Testis (tissue), 5 donors: ENCODE measurements around the gene RAB12. TPM values are rescaled to one million over a fixed set of nuclear protein-coding genes. Genes with fewer than 3 reads are reported as not detected.
A peak's percentile ranks its signal among the peaks of the same experiment; 100 is the strongest.

Source experiments
- DNase-seq: peaks from one replicate; pipeline ENCODE4 v3.0.0-alpha.2; 2019
- H3K27ac ChIP-seq, 2 donors: fragments of 200-600 bp; sonication (generic); one replicate each; pipeline ENCODE4 v1.5.1; 2019
- H3K27me3 ChIP-seq: fragments of 200-600 bp; sonication (generic); one replicate; pipeline ENCODE4 v1.5.1; 2019
- H3K36me3 ChIP-seq: fragments of 200-600 bp; sonication (generic); one replicate; pipeline ENCODE4 v1.5.1; 2017; ENCODE audit warnings: low read depth; ENCODE audit errors: missing control alignments
- H3K4me1 ChIP-seq: fragments of 200-600 bp; sonication (generic); one replicate; pipeline ENCODE4 v1.5.1; 2019
- H3K4me3 ChIP-seq, 2 donors: fragments of 200-600 bp; sonication (generic); one replicate each; pipeline ENCODE4 v1.5.1; 2017 to 2019
- H3K9me3 ChIP-seq: fragments of 200-600 bp; sonication (generic); one replicate; pipeline ENCODE4 v1.5.1; 2017
- POLR2A ChIP-seq: fragments of 450-650 bp; IDR thresholded peaks from one replicate; pipeline ENCODE4 v1.6.1; 2017; ENCODE audit warnings: antibody characterized with exemption, mild to moderate bottlenecking, moderate library complexity
- WGBS, 2 donors: methylation state at CpG; one replicate each; pipeline ENCODE4 v1.1.5; 2018; 5-methylcytosine and 5-hydroxymethylcytosine counted together
- intact Hi-C: fragments of 100-400 bp; cut with DNase I; formaldehyde crosslinking; loops from one replicate; pipeline ENCODE4 v1.15.1; 2023; ENCODE audit warnings: low total_unique reads
- long read RNA-seq, 2 donors: transcript quantifications; one replicate each; lab custom pipeline, GENCODE V29; 2026
- polyA plus RNA-seq: library from polyadenylated mRNA; stranded (reverse); fragments of 350-450 nt; fragmentation: Illumina TruSeq; extraction: RNeasy Lipid Tissue Mini Kit (QIAGEN cat#74804); gene quantifications from one replicate; pipeline ENCODE4 v1.2.3, GENCODE V29; 2014; ENCODE audit warnings: low read depth, low replicate concordance; ENCODE audit not compliant: insufficient read depth
- total RNA-seq, 2 donors: library from RNA; depleted of rRNA; stranded (reverse); fragments of >200 nt; gene quantifications; one replicate each; pipeline ENCODE4 v1.2.3, GENCODE V29; 2016
- TF ChIP-seq, protein P1 (sequence below), 3 experiments: fragments of 450-650 bp in 2 of 3; fragments of 200-600 bp in 1 of 3; sonication (generic) in 1 of 3; IDR thresholded peaks; one replicate each; pipeline ENCODE4 v1.5.1; 2016 to 2019; ENCODE audit warnings: antibody characterized with exemption in 3 of 3, mild to moderate bottlenecking in 2 of 3, moderate library complexity in 1 of 3

RAB12 gene, protein sequence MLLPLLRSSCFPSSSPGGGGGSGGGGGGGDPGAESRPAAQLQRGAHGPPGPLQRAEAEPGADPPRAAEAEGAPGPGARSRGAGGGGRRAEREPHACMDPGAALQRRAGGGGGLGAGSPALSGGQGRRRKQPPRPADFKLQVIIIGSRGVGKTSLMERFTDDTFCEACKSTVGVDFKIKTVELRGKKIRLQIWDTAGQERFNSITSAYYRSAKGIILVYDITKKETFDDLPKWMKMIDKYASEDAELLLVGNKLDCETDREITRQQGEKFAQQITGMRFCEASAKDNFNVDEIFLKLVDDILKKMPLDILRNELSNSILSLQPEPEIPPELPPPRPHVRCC
- total RNA-seq (10 to 100 TPM; 39.8 to 52.0 TPM), polyA plus RNA-seq (28.0 TPM)
- long read RNA-seq, donor 1, transcript RAB12-203 (6 exons, 2,145 nt), result major isoform, 6 of 12 reads
- long read RNA-seq, donor 1, partial matches to known transcripts, result 6 of 12 reads
- long read RNA-seq, donor 1, other reads (novel, unspliced or antisense), result 0 of 12 reads
- long read RNA-seq, donor 2, transcript RAB12-203 (6 exons, 2,145 nt), result major isoform, 6 of 6 reads
- long read RNA-seq, donor 2, partial matches to known transcripts, result 0 of 6 reads
- long read RNA-seq, donor 2, other reads (novel, unspliced or antisense), result 0 of 6 reads

DNA sequence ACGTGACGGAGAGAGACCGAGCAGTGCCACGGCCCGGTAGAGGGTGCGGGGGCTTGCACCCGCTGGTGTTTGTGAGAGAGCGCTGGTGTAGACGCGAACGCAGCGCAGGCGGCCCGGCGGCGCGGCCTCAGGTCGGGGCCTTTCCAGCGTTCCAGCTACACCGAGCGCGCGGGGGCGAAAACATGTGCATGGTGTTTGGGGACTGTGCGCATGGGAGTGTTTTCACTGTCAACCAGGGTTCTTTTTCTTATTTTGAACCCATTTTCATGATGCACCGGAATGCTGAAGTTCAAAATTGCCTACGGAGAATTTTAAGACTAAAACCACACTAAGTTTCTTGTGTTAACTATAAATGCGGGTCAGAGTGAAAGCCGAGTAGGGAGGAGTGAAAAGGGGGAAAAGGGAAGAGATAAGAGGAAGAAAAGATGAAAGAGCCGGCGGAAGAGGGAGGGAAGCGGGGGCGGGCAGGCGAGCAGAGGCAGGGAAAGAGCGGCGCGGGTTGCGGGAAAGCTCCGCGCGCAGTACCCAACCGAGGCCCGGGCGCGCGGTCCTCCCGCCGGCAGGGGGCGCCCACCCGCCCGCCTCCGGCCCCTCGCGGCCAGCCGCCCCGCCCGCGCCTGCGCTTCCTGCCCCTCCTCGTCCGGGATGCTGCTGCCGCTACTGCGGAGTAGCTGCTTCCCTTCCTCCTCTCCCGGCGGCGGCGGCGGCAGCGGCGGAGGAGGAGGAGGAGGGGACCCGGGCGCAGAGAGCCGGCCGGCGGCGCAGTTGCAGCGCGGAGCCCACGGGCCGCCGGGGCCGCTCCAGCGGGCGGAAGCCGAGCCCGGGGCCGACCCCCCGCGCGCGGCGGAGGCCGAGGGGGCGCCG lies at the start of gene RAB12:
TSS of gene RAB12 (plus strand) at position 643 of the 864 bp plus-strand sequence. CDS start at position 646, 3 bp downstream.
- Histone ChIP-seq H3K36me3 (no peaks in the 10 kb centered on the region), H3K9me3 (no peaks in the 10 kb centered on the region), H3K27me3 (no peaks in the 10 kb centered on the region), H3K27ac (peak within 1 kb of the TSS; percentile 83 to 90), H3K4me3 (peak within 1 kb of the TSS; percentile 82 to 94), H3K4me1 (peaks cover 27% of the 10 kb centered on the region)
- peak; percentile 87 for DNase-seq
- TF ChIP-seq POLR2A, result no peak
- TF ChIP-seq, protein P1, sequence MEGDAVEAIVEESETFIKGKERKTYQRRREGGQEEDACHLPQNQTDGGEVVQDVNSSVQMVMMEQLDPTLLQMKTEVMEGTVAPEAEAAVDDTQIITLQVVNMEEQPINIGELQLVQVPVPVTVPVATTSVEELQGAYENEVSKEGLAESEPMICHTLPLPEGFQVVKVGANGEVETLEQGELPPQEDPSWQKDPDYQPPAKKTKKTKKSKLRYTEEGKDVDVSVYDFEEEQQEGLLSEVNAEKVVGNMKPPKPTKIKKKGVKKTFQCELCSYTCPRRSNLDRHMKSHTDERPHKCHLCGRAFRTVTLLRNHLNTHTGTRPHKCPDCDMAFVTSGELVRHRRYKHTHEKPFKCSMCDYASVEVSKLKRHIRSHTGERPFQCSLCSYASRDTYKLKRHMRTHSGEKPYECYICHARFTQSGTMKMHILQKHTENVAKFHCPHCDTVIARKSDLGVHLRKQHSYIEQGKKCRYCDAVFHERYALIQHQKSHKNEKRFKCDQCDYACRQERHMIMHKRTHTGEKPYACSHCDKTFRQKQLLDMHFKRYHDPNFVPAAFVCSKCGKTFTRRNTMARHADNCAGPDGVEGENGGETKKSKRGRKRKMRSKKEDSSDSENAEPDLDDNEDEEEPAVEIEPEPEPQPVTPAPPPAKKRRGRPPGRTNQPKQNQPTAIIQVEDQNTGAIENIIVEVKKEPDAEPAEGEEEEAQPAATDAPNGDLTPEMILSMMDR (IDR thresholded peaks at IDR 0.05), result peak; percentile 56 to 91 (median 73)
- intact Hi-C loops, result no loop called here
- 0 to 1% methylated on average over 48 to 75 of the region's 95 CpGs for WGBS, 2 donors

DNA sequence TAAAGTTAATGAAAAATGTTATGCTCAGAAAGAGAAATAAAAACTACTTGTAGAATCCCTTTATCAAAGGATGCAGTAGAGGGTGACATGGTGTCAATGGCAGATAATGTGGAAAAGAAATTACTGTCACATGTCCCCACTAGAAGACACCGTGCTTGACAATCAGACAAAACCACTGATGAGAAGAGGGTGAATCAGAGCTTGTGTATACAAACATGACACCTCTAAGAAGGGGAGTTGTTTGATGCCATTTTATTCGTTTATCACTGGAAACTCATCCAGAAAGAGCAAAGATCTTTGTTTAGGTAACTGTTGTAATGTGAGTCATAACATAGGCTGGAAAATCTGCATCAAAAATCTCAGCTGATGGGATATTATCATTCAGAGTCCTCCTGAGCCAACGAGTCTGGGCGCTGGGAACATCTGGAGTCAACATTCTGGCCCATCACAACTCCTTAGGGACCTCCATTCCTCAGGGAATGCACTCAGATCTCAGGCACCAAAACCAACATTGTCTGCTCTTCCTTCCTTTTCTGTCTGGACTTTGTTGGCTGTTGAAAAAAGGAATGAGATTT lies 49.5 kb upstream of the RAB12 start:
- DNase-seq, result no peak
- H3K36me3 ChIP-seq, result no peaks in the 10 kb centered on the region
- H3K9me3 ChIP-seq, result no peaks in the 10 kb centered on the region
- no peak overlapping the region for H3K4me3 ChIP-seq
- H3K27me3 ChIP-seq, result no peaks in the 10 kb centered on the region
- no peaks in the 10 kb centered on the region for H3K4me1 ChIP-seq
- WGBS, 2 donors, result 75 to 77% methylated on average over 4 of the region's 4 CpGs
- no peak overlapping the region for H3K27ac ChIP-seq
- no peak for TF ChIP-seq POLR2A
- TF ChIP-seq, protein P1 (IDR thresholded peaks at IDR 0.05), result no peak
- intact Hi-C loops, result no loop called here

DNA sequence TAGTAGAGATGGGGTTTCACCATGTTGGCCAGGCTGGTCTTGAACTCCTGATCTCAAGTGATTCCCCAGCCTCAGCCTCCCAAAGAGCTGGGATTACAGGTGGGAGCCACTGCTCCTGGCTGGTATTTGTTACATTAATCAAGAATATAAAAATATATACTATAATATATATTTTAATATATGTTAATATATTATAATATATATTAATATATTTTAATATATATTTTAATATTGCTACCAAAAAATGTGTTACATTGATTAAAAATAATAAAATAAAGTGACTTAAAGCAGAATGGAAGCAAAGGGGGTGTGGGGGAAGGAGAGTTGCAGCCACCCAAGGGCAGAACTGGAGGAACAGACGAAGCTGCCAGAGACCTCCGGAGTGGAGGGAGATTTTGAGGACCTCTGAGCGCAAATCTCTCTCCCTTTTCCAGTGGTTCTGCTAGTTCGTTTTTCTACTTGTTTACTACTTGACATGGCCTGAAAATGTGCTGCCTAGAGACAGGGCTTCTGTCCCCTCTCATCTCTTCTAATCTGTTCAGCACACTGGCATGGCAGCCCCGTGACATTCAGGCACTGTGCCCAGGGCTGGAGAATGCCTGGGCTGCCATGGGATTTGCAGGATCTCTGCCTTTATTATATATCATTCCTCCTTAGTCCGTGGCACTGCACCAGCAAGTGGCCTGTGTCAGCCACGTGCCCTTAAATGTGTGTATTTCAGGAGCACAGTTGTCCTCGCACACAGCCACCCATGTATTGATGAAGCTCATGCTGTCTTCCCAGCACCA lies 47.9 kb upstream of the RAB12 start:
- no peak for TF ChIP-seq POLR2A
- TF ChIP-seq, protein P1 (IDR thresholded peaks at IDR 0.05), result no peak

DNA sequence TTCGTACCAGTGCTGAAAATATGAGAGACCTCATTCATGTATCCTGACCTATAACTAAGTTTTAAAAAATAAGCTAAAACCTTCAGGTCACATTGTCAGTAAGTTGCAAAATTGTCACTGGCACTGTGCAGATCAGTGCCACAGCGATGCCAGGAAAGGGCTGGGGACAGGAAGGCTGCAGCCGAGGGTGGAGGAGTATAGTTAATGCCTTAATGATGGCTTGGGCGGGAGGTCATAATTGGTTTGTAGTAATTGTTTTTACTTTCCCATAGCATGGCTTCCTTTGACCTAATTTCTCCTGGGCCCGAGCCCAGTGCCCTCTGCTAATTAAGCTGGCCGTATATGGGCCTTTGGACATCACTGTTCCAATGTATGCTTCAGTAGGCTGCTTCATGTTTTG lies 47.2 kb upstream of the RAB12 start:
- Histone ChIP-seq H3K27me3 (no peaks in the 10 kb centered on the region), H3K36me3 (no peaks in the 10 kb centered on the region), H3K4me3 (no peak overlapping the region), H3K4me1 (no peaks in the 10 kb centered on the region), H3K27ac (no peak overlapping the region), H3K9me3 (no peaks in the 10 kb centered on the region)
- WGBS, 2 donors, result 73 to 82% methylated on average over 6 of the region's 6 CpGs
- no peak for TF ChIP-seq POLR2A
- TF ChIP-seq, protein P1 (IDR thresholded peaks at IDR 0.05), result no peak
- intact Hi-C loops, result no loop called here
- DNase-seq, result no peak

More for the DNA sequence above, 47.9 kb upstream of the RAB12 start:
- 86 to 88% methylated on average over 8 of the region's 8 CpGs for WGBS, 2 donors
- DNase-seq, result no peak
- Histone ChIP-seq H3K27ac (no peak overlapping the region), H3K27me3 (no peaks in the 10 kb centered on the region), H3K9me3 (no peaks in the 10 kb centered on the region), H3K4me1 (no peaks in the 10 kb centered on the region), H3K36me3 (no peaks in the 10 kb centered on the region), H3K4me3 (no peak overlapping the region)
- intact Hi-C loops, result no loop called here
